ENCODE measurements around the gene SLC44A3.

- TF ChIP-seq, protein P1, sequence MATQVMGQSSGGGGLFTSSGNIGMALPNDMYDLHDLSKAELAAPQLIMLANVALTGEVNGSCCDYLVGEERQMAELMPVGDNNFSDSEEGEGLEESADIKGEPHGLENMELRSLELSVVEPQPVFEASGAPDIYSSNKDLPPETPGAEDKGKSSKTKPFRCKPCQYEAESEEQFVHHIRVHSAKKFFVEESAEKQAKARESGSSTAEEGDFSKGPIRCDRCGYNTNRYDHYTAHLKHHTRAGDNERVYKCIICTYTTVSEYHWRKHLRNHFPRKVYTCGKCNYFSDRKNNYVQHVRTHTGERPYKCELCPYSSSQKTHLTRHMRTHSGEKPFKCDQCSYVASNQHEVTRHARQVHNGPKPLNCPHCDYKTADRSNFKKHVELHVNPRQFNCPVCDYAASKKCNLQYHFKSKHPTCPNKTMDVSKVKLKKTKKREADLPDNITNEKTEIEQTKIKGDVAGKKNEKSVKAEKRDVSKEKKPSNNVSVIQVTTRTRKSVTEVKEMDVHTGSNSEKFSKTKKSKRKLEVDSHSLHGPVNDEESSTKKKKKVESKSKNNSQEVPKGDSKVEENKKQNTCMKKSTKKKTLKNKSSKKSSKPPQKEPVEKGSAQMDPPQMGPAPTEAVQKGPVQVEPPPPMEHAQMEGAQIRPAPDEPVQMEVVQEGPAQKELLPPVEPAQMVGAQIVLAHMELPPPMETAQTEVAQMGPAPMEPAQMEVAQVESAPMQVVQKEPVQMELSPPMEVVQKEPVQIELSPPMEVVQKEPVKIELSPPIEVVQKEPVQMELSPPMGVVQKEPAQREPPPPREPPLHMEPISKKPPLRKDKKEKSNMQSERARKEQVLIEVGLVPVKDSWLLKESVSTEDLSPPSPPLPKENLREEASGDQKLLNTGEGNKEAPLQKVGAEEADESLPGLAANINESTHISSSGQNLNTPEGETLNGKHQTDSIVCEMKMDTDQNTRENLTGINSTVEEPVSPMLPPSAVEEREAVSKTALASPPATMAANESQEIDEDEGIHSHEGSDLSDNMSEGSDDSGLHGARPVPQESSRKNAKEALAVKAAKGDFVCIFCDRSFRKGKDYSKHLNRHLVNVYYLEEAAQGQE (IDR thresholded peaks at IDR 0.05; ENCODE audit: low read depth): no peak
- no peak for TF ChIP-seq EP300 (IDR thresholded peaks at IDR 0.05; ENCODE audit: borderline replicate concordance)
- no peak for TF ChIP-seq CEBPB (IDR thresholded peaks at IDR 0.05)
- no peak for TF ChIP-seq TEAD4 (IDR thresholded peaks at IDR 0.05)
- TF ChIP-seq TAF1 (IDR thresholded peaks at IDR 0.05; ENCODE audit: low read depth): no peak
- TF ChIP-seq YY1 (IDR thresholded peaks at IDR 0.05; ENCODE audit: low read depth): no peak
- no peak for TF ChIP-seq TCF12 (IDR thresholded peaks at IDR 0.05; ENCODE audit: low read depth)
- TF ChIP-seq MAX (IDR thresholded peaks at IDR 0.05): no peak
- TF ChIP-seq NFIC (IDR thresholded peaks at IDR 0.05): no peak
- TF ChIP-seq FOXM1 (IDR thresholded peaks at IDR 0.05; ENCODE audit: borderline replicate concordance, low read depth): no peak
- TF ChIP-seq EGR1 (IDR thresholded peaks at IDR 0.05): no peak
These were observed 1.6 kb downstream of the SLC44A3 start for GRCh38 chr1:94821636-94822305.

All from Ishikawa (cell line).